Stimulated activated CD4-positive, alpha-beta T cell treated with anti-CD3 and anti-CD28 coated beads, Interleukin-15, amount 100 ng/mL, for 24 hours (primary cell): ENCODE data around the gene GRB7.

ENCODE experiments used
- DNase-seq: peaks from one replicate; pipeline ENCODE4 v3.0.0-alpha.2; 2020

Gene GRB7

DNA sequence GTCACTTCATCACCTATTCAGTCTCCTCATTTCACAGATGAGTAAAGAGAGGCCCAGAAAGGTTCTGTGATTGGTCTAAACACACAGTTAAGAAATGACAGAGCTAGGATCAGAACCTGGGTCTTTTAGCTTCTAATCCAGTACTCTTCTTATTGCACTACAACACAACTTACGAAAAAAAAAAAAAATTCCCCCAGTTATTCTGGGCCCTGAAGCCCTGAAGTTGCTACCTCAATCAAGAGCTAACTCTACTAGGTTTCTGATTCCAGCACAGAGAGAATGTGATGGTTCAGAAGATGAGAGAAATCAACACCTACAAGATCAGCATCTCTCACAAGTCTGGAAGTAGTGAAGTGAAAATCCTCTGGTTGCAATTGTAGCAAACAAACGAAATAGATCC lies 37.3 kb downstream of the GRB7 start:
- no peak for DNase-seq

DNA sequence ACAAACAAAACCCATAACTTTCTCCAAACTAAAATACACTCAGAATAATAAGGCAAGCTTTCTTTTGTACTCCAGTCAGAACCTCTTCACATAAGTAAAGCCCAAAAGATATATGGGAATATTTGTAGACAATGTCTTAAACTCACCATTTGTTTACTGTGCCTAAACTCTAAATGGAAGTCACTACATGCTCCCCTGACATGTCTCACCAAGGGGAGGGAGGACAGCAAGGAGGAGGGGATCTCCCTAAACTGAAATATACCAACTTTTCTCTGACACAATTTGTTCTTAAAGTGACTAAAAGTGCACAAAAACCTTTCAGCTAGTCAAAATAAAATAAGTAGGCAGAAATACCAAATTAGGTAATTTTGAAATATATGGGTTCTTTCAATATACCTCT lies 38.5 kb downstream of the GRB7 start:
- DNase-seq = no peak

DNA sequence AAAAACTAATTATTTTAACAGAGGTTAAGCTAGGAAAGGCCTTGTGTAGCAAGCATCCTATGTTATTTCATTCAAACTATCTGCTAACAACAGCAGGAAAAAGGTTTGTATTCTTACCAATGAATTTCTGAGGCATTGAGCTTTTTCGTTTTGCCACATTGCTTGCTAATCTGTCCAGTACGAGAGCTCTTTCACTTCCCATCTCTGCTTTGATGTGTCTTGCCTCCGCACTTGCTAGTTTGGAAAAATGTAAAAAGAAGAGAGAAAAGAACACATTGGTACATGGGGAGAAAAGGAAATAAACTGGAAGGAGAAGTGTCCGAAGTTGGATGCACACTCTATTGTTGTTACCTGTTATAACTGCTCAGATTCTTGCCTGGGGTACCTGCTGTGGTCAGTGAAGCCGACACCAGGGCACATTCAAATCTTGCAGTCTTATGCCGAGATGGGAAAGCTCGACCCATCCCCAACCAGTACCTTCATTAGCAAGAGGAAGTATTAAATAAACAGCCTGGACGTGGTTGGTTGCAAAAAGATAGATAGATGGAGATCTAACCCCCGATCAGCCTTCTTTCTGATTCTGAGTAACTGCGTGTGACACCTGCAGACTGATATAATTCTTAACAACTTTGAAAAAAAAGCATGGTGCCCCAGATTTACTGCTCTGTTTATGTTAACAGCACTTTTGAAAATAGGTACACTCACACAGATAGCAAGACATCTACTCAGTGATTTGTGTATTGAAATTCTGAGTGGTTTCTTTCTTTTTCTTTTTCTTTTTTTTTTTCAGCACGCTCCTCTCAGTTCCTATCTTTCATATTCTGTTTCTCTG lies 40.0 kb downstream of the GRB7 start:
- peak; percentile 9 for DNase-seq

DNA sequence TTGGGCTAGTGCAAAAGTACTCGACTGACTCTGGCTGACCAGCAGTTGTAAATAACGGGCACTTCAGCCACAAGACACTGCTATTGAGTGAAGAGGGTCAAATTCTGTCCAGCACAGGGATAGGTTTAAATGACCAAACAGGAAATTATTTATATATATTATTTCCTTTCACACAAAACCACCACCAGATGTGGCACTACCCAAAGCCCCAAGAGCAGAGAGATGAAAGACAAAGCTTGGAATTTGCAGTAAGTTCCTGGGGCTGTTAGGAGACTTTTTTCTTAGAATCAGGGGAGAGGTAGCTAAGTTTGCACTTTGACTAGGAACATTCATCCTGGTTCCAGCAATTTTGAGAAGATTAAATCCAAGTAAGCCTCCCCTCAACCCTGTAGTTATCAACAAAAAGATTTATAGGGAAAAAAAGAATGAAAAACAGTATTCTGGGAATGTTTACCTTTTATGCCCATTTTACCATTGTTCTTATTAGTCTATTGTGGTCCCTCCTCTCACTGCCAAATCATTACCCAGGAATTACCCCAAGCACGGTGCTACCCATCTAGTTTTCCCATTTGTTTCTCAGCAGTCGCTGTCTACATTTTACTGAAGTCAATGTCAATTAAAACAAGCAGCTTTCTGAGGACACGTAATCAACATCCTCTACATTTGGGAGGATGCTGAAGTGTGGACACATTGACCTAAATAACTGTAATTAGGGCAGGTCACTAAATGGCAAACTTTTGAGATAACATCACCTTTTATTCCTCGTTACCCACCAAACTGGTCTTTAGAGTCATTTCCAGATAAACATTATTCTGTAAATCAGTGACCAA lies 43.5 kb downstream of the GRB7 start:
- DNase-seq = no peak

DNA sequence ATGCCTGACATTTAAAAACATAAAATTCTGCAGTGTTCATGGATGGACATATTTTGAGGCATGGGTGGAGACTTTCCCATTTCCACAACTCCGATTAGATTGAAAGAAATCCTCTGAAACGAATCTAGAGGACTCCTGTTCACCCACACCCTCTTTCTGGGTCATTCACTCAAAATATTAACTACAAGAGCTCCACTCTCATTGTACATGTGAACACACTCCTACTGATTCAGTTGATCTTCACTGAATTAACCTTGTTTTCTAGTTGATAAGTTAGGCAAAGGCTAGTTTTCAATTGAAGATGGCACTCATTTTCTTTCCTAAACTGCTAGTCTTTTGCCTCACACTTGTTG lies 44.1 kb downstream of the GRB7 start:
- no peak for DNase-seq

DNA sequence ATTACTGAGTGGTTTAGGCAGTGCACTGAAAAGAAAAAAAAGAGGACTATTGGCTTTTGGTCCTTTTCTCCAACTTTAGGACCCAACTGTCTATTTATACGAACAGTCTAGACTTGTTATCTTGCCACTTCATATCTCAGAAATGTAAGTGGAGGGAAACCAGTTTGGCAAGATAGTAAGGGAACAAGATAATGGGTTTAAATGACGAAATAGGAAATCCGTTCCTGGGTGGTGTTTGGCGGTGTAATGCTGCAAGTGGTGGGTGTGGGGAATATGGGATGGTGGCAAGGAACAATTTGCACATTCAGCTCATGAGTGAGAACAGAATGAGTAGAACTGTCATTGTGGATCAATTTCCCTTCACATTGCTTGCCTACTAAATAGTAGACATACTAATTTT lies 44.7 kb downstream of the GRB7 start:
- DNase-seq = no peak

DNA sequence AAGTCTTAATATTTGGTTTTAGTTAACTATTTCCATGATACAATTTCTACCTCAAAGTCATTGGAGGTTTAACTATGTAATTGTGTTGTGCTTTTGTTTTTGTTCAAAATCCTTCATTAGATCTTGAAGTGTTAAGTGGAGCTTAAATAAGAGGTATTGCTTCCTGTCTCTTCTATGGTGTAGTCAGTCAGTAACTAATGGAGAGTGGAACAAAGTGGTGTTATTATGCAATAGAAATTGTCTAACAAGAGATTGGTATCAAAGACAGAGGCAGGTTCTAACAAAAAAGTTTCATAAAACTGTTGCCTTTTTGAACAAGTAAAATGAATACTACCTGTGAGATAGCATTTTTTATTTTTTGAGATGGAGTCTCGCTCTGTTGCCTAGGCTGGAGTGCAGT lies 45.2 kb downstream of the GRB7 start:
- DNase-seq = no peak

DNA sequence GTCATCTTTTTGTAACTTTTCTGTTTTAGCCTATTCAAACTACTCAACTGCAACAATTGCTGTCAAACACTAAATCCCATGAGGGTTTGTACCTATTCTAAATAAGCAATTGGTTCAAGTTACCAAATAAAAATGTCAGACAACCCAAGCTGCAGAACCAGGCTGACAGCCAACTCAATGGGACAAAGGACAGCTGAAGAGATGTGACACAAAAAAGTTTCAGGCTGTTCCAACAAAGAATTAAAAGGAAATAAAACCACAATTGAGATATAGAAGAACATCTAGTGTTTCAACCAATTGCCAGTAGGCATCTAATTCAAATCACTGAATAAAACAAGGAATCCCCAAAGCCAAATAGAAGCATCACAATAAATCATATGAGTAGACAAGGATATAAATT lies 49.3 kb downstream of the GRB7 start:
- no peak for DNase-seq

DNA sequence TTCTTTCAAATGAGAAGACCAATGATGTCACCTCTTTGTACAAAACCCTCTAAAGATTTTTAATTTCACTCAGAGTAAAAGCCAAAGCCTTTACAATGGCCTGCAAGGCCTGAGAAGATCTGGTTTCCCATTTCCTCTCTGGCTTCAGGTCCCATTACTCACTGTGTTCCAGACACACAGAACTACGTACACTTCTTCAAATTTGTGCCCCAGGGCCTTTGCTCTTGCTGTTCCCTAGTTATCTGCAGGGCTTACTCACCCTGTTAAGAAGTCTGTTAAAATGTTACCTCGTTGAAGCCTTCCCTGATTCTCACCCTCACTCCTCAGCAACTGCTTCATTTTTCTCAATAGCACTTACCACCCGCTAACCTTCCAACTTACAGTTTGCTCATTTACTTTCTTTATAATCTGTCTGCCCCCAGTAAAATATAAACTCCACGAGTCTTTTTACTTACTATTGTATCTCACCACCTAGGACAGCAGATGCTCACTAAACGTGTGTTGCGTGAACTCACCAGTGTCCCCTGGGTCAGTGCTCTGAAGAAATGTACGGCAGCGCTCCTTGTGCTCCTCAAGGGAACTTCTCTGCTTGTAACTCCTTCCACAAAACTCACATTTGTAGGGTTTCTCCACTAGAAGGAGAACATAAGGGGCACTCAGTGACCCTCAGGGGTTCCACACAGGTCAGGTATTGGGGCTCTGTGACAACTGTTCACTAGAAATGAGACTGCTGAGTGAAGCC lies 50.2 kb downstream of the GRB7 start:
- no peak for DNase-seq

DNA sequence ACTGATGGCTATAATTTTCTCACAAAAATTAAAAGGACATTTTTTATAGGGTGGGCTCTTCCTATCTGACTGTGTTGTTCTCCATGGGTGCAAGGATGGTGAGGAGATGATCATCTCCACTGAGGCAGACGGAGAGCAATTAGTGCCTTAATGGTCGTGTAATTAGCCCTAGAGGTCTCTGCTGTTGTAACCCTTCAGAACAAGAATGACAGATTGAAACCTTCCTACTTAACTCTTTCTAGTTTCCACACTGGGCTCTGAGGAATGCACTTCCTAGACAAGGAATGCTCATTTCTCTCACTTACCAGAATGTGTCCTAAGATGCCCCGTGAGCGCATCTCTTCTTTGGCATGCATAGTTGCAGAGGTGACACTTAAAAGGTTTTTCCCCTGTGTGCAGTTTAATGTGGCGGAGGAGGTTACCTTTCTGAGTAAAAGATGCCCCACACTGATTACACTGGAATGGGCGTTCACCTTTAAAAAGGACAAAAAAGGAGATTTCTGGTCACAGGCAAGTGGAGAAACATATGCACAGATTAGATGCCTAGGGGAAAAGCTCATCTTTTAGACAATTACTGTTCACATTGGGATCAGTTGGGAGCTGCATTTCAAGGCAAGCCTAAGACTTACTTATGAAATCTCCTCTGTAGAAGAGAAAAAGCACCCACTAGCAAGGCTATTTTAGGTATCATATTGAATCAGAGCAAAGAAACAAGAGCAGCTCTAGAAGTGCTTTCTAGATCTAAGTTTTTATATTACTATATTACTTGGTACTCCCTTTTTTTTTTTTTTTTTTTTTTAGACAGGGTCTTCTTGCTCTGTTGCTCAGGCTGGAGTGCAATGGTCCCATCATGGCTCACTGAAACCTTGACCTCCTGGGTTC lies 53.6 kb downstream of the GRB7 start:
- peak; percentile 64 for DNase-seq

DNA sequence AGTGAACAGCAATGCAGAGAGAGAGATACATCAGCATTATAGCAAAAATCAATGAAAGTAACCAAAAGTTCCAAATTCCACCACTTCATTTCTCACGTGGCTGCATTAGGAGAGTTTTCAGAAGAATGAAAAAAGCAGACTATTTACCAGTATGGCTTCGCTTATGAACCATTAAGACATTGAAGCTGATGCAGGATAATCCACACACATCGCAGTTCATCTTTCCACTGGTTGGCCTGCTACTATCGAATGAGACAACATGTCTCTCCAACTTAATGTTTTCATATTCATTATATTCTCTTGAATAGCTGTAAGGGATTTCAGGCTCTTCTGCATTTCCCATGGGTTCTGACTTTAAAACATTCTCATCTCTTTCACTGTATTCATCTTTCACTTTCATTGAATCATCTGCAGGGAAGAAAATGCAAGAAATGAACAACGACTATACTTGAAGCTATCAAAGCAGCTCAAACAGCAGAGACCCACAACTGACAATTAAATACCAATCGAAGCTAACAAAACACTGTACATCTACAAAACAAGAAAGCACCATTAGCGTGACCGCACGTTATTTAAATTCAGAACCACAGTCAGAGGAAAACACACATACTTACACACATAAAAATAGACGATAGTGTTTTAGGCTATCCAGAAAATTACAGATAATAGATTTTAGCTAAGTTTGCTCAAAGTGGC lies 54.9 kb downstream of the GRB7 start:
- DNase-seq = no peak

DNA sequence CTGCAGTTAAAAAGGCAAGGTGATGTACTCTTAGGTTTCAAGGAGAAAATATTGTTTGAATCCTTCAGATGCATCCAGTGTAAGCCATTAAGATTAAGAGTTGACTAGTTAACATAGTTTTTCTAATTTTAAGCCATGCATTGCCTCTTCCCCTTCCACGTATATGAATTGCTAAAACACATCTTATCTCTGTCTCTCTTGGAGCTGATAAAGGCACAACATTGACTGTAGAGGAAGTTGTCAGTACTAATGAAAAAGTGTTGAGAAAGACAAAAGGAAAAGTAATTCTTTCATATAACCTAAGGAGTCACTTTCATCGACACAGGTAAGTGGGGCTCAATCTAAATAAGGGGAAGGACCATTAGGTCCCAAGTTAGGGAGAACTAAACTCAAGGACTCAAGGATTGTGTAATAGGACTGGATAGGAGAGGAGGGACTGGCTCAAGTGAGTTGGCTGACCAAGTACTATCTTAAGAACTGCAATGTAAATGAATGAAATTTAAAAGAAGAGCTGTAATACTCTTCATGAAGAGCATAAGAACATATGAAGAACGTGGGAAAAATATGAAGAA lies 55.6 kb downstream of the GRB7 start:
- no peak for DNase-seq

DNA sequence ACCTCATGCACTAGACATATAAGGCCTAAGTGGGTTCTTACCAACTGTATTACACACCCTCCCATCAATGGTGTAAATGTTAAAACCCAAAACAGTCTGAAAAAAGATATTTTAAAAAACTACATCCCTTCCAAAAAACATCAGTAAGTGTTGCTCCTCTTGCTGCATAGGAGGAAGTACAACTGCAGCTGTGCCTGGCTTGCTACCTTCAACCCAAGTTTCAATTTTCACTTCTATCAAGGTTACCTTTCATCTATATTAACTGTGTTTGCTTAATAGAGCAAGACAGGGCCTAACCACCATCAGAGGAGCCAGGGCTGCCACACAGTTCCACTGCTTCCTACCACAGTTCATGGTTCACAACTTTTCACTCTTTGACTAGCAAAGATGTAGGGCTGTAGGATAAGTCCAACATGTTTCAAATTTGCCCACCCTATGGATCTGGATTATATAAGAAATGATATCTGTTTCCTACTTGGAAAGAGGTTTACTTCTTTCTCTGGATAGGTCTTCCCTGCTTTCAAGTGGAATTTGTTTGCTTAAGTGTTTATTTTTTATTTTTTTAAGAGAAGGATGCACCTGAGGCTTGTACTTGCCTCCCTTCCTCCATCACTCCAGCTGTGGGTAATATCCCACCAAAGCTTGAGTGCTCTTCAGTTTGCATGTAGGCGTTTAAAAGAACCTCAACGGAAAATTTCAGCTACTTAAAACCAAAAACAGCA lies 56.7 kb downstream of the GRB7 start:
- peak; percentile 30 for DNase-seq
